Testis (tissue), 2 donors: ENCODE results near the gene EVI5.

Experiments used
- POLR2A ChIP-seq: fragments of 450-650 bp; IDR thresholded peaks from one replicate; pipeline ENCODE4 v1.6.1; 2017; ENCODE audit warnings: antibody characterized with exemption, mild to moderate bottlenecking, moderate library complexity
- TF ChIP-seq, protein P1 (sequence below), 3 experiments: fragments of 450-650 bp in 2 of 3; fragments of 200-600 bp in 1 of 3; sonication (generic) in 1 of 3; IDR thresholded peaks; one replicate each; pipeline ENCODE4 v1.5.1; 2016 to 2019; ENCODE audit warnings: antibody characterized with exemption in 3 of 3, mild to moderate bottlenecking in 2 of 3, moderate library complexity in 1 of 3

DNA sequence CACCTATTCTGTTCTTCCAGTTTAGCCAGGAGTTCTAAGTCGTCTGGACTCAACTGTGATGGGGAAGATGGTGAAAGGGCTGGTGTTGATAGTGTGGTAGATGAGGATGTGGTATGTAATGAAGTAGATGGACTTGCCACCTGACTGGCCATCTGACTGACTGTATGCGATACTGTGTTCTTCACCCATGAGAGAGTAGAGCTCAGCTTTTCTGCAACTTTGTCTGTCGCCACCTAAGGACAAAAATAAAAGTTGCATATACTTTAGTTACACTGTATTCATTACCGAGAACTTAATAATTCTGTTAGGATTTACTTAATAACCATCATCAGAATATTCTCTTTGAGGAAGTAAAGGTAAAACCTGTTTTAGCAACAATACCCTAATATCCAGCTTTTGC, 48.5 kb downstream of the EVI5 start:
- TF ChIP-seq, protein P1, sequence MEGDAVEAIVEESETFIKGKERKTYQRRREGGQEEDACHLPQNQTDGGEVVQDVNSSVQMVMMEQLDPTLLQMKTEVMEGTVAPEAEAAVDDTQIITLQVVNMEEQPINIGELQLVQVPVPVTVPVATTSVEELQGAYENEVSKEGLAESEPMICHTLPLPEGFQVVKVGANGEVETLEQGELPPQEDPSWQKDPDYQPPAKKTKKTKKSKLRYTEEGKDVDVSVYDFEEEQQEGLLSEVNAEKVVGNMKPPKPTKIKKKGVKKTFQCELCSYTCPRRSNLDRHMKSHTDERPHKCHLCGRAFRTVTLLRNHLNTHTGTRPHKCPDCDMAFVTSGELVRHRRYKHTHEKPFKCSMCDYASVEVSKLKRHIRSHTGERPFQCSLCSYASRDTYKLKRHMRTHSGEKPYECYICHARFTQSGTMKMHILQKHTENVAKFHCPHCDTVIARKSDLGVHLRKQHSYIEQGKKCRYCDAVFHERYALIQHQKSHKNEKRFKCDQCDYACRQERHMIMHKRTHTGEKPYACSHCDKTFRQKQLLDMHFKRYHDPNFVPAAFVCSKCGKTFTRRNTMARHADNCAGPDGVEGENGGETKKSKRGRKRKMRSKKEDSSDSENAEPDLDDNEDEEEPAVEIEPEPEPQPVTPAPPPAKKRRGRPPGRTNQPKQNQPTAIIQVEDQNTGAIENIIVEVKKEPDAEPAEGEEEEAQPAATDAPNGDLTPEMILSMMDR (IDR thresholded peaks at IDR 0.05): peak in 1 of 3 experiments; percentile 17
- no peak for TF ChIP-seq POLR2A
